HG03558 (cell line): ENCODE results near the gene DPCD.
"Not testable (repeated sequence)": the region's sequence is repeated elsewhere in the genome, so short reads cannot be mapped to it uniquely, and the experiment has no call there.

Experiments used
- ATAC-seq: cut with Tn5 transposase; IDR thresholded peaks from one replicate; pipeline ENCODE4 v1.9.1; 2021; ENCODE audit warnings: moderate number of reproducible peaks; ENCODE audit not compliant: unreplicated experiment; ENCODE audit errors: extremely low read depth

The DPCD gene

GRCh38 chr10:101616415-101617101 is 28.4 kb downstream of the DPCD start:
- no peak for ATAC-seq

DNA sequence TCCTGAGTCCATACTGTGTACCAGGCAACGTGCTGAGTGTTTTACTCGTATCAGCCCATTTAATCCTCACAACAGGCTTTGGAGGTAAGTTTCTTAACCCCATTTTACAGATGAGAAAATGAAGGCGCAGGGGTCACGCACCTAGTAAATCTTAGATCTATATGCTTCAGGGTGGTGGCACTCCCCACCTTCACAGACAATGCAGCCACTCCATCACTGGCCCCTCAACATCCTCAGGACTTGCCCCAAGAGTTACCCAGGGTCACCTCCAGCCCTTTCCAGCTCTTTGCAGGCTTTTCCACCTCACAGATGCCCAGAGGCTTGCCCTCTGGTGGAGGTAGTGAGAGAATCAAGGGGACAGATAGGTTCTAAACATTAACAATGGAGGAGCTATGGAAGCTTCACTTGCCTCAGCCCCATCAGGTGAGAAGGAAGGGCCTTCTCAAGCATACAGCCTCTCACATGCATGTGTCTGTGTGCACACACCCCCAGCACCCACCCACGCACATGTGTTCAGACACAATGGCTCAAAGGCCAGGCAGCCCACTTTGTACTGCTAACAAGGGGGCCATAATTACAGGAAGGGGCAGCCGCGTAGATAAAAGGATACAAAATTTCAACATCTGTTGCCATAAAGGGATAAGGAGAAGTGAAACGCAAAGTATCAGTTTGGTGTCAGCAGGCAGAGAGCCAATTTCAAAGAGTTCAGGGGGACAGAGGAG is 29.1 kb downstream of the DPCD start:
- no peak for ATAC-seq

DNA sequence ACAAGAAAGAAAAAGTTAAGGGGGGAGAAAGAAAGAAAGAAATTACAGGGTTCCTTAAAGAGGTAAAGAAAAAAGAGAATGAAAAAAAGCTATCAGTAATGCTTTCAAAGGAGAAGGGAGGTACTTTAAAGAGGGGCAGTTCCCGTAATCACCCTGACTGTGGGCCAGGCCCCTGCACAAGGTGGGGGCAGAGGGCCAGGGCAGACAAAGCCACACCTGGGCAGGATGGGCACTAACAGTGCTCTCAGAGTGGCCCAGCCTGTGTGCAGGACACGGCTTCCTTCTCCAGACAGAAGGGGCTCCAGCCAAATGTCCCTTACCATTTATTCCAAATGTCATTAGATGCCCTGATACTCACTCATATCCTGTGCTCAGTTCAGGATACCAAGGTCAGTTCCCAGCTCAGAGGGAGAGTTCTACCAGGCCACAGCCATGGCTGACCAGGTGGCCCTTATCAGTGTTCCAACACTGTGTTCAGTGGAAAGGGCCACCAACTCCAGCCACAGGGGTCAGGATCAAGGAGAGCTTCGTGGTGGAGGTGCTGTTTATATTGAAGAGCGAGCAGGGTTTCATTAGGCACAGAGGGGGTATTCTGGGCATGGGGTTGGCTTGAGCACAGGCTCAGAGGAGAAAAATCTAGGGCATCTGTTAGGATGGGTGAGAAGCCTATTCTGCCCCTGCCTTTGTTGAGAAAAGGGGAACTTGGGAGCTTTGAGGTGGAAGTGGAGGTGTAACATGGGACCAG is 29.9 kb downstream of the DPCD start:
- no peak for ATAC-seq

DNA sequence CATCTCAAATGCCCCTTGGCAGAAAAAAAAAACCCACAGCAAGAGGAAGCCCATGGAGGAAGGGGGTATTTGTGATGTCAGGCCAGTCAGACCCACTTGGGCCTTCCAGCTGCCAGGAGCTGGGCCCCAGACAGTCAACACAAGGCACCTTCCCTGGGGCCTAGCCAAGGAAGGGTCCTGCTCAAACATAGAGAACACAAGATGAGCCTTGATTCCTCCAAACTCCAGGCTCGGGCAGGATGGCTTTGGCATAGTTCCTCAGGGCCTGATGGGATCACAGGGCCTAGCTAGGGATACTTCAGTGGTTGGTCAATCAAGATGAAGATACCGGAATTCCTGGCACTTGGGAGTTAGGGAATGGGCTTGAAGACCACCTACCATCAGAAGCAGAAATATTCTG is 30.8 kb downstream of the DPCD start:
- no peak for ATAC-seq

DNA sequence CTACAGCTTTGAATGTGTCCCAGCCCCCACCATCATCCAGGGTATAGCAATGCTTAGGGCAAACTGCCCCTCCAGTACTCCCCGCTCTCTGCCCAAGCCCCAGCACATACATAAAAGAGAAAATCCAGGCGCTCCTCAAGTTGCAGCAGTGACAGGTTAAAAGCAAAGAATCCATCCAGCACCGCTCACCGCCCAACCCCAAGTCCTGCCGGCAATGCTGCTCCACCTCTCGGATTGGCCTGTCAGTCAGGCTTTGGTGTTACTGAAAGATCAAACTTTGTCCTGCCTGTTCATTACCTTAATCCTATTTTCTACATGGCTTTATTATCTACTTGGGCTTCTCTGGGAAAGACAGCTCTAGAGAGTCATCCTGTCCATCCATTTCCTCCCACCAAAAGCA is 31.9 kb downstream of the DPCD start:
- ATAC-seq: no peak

GRCh38 chr10:101623528-101623927 is 35.4 kb downstream of the DPCD start:
- ATAC-seq: no peak

DNA sequence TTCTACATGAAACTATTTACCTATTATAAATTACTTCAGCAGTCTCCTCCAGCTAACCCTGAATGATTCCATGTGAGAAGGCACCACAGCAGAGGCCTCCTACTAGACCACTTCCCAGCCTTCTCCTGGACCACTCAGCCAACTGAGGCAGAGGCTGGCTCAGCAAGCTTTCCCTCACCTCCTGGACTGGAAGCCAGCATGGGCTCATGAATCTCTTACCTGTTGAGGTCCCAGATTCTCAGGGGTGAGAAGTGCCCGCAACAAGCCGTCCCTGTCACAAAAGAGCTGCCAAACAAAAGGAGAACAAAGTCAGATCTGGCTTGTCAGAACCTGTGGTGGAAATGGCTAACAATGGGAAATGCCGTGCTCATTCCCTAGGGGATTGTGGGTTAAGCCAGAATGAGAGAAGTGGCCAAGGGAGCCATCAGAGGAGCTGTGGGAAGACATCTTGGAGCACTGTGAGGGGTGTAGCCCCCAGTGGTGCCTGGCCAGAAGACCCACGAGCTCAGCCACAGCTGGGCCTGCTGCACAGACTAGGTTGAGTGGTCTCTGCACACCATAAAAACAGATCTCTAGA is 36.5 kb downstream of the DPCD start:
- no peak for ATAC-seq

- ATAC-seq: no peak
Measured at GRCh38 chr10:101625821-101626412, 37.8 kb downstream of the DPCD start.

DNA sequence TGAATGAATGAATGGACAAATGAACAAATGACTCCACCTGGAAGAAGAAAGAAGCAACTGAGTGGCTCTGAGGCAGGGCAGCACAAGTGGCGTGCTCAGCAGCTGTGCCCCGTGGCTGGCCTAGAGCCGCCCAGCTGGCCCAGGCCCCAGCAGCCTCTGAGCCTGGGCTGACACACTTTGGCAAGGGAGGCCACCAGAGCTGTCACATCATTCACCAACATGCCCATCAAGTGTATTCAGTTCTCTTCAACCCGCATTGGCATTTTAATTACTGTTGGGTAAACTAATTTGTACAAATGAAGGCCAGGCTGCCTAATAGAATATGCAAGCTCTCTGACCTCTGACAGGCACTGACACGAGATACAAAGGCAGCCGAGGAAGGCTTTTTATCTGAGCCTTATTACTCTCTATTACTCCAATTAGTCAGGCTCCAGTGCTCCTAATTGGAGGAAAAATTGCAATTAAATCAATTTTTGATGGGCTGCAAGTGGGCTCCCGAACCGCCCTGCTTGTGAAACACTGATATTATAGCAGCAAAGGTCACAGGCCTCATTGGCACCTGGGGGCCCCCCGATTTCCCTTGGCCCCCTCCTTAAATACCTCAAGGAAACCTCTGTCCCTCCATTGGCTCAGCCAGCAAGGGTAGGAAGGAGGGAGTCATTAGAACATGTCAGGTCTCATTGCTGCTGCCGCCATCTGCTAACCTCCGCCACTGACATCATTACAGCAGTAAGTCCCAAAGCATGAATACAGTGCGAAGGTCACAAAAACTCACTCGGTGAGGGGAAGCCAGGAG is 41.9 kb downstream of the DPCD start:
- ATAC-seq: no peak

- no peak for ATAC-seq
Measured at GRCh38 chr10:101630633-101630920, 42.5 kb downstream of the DPCD start.

GRCh38 chr10:101631821-101632475 is 43.8 kb downstream of the DPCD start:
- no peak for ATAC-seq

DNA sequence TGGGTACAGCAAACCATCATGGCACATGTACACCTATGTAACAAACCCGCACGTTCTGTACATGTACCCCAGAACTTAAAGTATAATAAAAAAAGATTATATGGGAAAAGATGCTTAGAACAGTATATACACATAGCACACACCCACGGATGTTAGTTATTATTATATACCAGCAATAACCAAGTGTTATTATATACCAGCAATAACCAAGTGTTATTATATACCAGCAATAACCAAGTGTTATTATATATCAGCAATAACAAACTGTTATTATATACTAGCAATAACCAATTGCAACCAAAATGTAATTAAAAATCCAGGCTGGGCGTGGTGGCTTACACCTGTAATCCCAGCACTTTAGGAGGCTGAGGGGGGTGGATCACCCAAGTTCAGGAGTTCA is 45.4 kb downstream of the DPCD start:
- ATAC-seq: not testable (repeated sequence)

DNA sequence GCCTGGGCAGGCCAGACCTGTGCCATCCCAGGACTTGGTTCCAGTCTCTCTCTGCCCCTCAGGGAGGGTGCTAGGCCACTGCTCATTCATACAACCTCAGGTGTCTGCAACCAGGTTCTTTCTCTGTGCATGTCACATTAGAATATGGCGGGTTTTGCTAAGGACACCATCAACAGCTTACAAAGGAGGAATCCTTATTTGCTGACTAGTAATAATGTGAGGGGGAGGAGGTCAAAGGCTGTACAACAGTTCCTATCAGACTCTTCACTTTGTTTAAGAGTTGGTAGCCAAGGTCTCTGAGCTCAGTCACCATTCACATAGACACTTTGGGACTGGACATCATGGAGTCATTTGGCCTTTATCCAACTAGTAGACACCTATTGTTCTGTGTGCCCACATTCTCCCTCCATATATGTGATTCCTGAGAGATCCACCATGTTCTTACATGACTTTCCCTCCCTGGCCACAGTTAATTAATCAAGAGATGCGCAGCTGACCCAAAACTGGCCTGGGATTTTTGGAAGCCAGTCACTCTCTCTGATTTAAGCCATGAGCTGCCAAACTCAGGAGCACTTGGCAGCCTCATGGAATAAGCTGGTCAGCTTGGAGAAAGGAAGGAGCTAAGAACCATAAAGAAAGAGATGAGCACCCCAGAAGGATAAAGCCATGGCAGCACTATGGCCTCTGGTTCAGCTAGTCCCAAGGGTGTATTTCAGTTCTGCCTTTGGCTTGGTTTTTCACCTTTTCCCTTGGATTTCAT is 51.2 kb downstream of the DPCD start:
- no peak for ATAC-seq

- no peak for ATAC-seq
Measured at GRCh38 chr10:101643546-101643945, 55.4 kb downstream of the DPCD start.

DNA sequence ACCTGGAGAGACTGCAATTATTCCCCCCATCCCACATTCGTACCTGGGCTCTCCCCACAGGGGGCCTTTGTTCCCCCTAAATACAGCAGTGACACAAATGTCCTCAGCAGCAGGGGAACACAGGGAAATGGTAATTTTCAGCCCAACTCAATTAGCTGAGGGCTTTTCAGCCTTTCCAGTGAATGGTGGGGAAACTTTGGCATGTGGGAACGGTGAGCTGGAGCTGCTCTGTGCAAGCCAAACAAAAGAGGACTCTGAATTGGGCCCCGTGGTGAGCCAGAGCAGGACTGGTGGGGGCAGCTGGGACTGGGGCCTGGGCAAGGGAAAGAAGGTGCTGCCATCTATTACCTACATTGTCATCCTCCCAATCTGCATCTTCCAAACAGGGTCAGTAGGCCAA is 55.9 kb downstream of the DPCD start:
- no peak for ATAC-seq

- ATAC-seq: no peak
Measured at GRCh38 chr10:101645659-101646058, 57.5 kb downstream of the DPCD start.

GRCh38 chr10:101646364-101646763 is 58.2 kb downstream of the DPCD start:
- no peak for ATAC-seq

DNA sequence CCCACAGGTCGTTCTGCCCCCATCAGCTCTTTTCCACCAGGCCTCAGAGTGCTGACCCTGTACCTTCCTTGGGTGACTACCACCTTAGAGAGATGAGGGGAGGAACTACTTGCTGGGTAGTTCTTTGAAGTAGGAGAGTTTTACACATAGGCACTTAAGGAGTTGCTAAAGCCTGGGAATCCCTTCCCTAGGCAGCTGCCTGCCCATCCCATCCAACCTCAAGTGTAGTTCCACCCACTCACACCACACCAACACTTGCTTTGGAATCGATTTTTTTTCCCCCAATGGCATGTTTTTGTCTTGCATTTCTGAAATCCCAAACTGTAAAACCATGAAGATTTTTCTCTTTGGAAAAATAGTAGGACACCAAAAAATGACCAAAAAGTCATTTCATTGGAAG is 59.1 kb downstream of the DPCD start:
- ATAC-seq: no peak

DNA sequence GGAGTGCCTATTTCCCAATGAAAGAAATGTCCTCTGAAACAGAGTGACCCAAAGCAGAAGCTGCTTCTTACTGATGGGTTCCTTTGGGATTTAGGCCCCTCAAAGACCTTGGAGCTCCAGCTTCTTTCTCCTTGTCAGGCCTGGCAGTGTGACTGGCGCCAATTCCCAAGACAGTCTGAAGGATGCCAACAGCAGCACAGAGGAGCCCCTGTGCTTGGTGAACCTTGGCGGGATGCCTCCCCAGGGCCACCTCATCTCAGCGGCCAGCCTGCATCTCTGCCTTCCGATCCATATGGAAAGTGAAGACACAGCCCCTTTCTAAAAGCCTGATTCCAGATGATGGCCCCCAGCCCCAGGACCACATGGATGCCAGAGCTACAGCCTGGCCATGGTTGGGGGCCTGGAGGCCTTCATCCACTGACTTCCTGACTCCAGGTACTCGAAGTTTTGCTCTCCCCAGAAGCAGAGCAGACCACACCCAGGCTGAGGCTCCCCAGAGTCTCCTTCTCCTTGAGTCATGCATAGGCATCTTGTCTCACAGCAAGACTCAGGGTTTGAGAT is 61.5 kb downstream of the DPCD start:
- ATAC-seq: no peak
